Psoas muscle (tissue), 8 donors: ENCODE measurements around the gene SLC41A3. TPM values are rescaled to one million over a fixed set of nuclear protein-coding genes. Genes with fewer than 3 reads are reported as not detected.
A peak's percentile ranks its signal among the peaks of the same experiment; 100 is the strongest.

Experiments used
- ATAC-seq, 4 donors: fragments of 200-7000 bp; cut with Tn5 transposase; one replicate each; pipeline ENCODE4 v1.9.1; 2020; ENCODE audit warnings: moderate library complexity in 3 of 4, mild to moderate bottlenecking in 2 of 4
- DNase-seq, 2 donors: peaks; one replicate each; pipeline ENCODE4 v3.0.0-alpha.2; 2020
- H3K27ac ChIP-seq: fragments of 200-600 bp; one replicate; pipeline ENCODE4 v1.8.0; 2022
- H3K27me3 ChIP-seq, 3 donors: fragments of 200-600 bp in 1 of 3; one replicate each; pipeline versions ENCODE4 v1.6.1 to v1.8.0; 2013 to 2022; ENCODE audit warnings: low read length in 2 of 3, mild to moderate bottlenecking in 2 of 3, moderate library complexity in 1 of 3; ENCODE audit not compliant: insufficient read depth in 3 of 3
- H3K36me3 ChIP-seq, 2 donors: fragments of 200-600 bp in 1 of 2; one replicate each; pipeline versions ENCODE4 v1.6.1 to v1.8.0; 2013 to 2022; ENCODE audit warnings: low read depth in 1 of 2, mild to moderate bottlenecking in 1 of 2, moderate library complexity in 1 of 2; ENCODE audit not compliant: insufficient read depth in 1 of 2
- H3K4me1 ChIP-seq: fragments of 200-600 bp; one replicate; pipeline ENCODE4 v1.8.0; 2022
- H3K4me3 ChIP-seq: fragments of 200-600 bp; one replicate; pipeline ENCODE4 v1.8.0; 2022; ENCODE audit warnings: mild to moderate bottlenecking
- H3K9me3 ChIP-seq: fragments of 200-600 bp; one replicate; pipeline ENCODE4 v1.8.0; 2022
- WGBS, 3 donors: extraction: QIAGEN DNeasy Blood & Tissue Kit; methylation state at CpG; one replicate each; pipeline versions ENCODE4 v1.1.6 to v1.1.7; 2013; 5-methylcytosine and 5-hydroxymethylcytosine counted together
- intact Hi-C, 2 donors: fragments of 100-400 bp; cut with DNase I; formaldehyde crosslinking; loops; one replicate each; pipeline versions ENCODE4 v1.11.0 to v1.14.2; 2022
- long read RNA-seq, 2 donors: library from polyadenylated mRNA; unstranded; transcript quantifications; one replicate each; pipeline ENCODE4 v2.0.0, GENCODE V29; 2021
- polyA plus RNA-seq, 3 donors: library from polyadenylated mRNA; stranded (reverse); fragments of 200-250 nt; gene quantifications; one replicate each; pipeline ENCODE4 v1.2.3, GENCODE V29; 2013
- total RNA-seq, 4 donors: library from RNA; stranded (reverse); fragmentation: NEBNext Ultra II Directional in 2 of 4; extraction: Animal tissue kit (Norgen Biotek cat#: 25700) in 2 of 4; gene quantifications; one replicate each; pipeline versions ENCODE4 v1.2.1 to v1.2.4, GENCODE V29; 2021 to 2023
- TF ChIP-seq, protein P1 (sequence below): fragments of 200-600 bp; IDR thresholded peaks from one replicate; pipeline ENCODE4 v1.8.0; 2022; ENCODE audit warnings: antibody characterized with exemption
- donor health status: healthy with polysubstance abuse.
- donor health status: DM: no; HTN: no; CAD: no; lungs with moderate emphysema.
- donor health status: Bipolar disorder and iron deficiency.
- donor health status: healthy.
- donor health status: DM: yes; HTN: yes; CAD: no.
- donor health status: DM: no; HTN: no; CAD: no.
- donor health status: DM: no; HTN: no; CAD: no.
- donor health status: DM: yes; HTN: yes; CAD: no.

SLC41A3 gene
- 10 to 100 TPM; 37.5 to 58.9 (median 45.3) TPM for total RNA-seq
- 10 to 100 TPM; 28.7 to 36.9 (median 34.7) TPM for polyA plus RNA-seq
- long read RNA-seq, donor 1, transcript SLC41A3-201 (12 exons, 1,797 nt): minor isoform, 11 of 62 reads
- long read RNA-seq, donor 1, transcript SLC41A3-203 (11 exons, 2,169 nt): major isoform, 26 of 62 reads
- long read RNA-seq, donor 1, partial matches to known transcripts: 15 of 62 reads
- long read RNA-seq, donor 1, other reads (novel, unspliced or antisense): 9 of 62 reads
- long read RNA-seq, donor 2, transcript SLC41A3-203 (11 exons, 2,169 nt): major isoform, 55 of 90 reads
- long read RNA-seq, donor 2, transcript SLC41A3-201 (12 exons, 1,797 nt): minor isoform, 6 of 90 reads
- long read RNA-seq, donor 2, partial matches to known transcripts: 17 of 90 reads
- long read RNA-seq, donor 2, other reads (novel, unspliced or antisense): 11 of 90 reads

DNA sequence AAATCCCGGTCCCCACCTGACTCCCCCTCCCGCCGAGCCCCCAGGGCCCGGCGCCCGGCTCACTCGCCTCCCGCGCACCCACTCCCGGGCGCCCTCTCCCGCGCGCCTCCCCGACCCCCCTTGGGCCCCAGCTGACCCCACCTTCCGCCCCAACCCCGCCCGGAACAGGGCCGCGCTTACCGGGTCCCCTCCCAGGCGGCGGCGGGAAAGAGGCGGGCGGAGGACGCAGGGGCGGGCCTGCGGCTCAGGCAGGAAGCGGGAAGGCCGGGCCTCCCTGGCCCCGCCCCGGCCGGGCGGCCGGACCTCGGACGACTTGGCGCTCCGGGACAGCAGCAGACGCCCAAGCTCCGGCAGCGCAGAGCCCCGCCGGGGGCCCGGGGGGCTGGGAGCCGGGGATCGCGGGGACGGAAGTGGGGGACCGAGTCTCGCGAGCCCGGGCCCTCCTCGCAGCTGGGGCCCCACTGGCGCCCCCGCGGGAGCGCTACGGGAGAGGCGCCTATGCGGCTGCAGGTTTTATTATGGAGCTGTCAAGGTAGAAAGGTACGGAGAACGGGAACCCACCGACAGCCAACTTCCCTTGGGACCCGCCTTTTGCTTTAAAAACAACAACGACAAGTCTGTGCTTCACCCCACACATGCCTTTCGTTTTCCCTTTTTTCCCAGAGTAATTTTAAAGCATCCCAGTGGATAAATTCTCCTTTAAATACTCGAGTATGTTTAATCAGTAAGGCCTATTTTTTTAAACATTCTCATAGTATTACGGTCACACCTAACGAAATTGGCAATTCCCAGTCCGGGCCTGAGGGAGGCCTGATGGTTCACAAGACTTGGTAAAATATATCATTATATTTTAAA lies at the start of gene SLC41A3:
Gene SLC41A3 (minus strand): TSS at position 212 of the 855 bp plus-strand sequence. CDS start 15,905 bp downstream, outside the sequence.
- Histone ChIP-seq H3K27ac (peak within 1 kb of the TSS; percentile 97), H3K4me1 (peaks cover 17% of the 10 kb centered on the region), H3K27me3 (no peaks in the 10 kb centered on the region), H3K9me3 (no peaks in the 10 kb centered on the region), H3K36me3 (no peaks in the 10 kb centered on the region), H3K4me3 (peak within 1 kb of the TSS; percentile 83)
- intact Hi-C loops: loop anchor here in 1 of 2 donors (5.0 kb wide), 1 partner anchor 92 kb away; no protein-coding TSS in a partner anchor
- TF ChIP-seq, protein P1, sequence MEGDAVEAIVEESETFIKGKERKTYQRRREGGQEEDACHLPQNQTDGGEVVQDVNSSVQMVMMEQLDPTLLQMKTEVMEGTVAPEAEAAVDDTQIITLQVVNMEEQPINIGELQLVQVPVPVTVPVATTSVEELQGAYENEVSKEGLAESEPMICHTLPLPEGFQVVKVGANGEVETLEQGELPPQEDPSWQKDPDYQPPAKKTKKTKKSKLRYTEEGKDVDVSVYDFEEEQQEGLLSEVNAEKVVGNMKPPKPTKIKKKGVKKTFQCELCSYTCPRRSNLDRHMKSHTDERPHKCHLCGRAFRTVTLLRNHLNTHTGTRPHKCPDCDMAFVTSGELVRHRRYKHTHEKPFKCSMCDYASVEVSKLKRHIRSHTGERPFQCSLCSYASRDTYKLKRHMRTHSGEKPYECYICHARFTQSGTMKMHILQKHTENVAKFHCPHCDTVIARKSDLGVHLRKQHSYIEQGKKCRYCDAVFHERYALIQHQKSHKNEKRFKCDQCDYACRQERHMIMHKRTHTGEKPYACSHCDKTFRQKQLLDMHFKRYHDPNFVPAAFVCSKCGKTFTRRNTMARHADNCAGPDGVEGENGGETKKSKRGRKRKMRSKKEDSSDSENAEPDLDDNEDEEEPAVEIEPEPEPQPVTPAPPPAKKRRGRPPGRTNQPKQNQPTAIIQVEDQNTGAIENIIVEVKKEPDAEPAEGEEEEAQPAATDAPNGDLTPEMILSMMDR: peak; percentile 49
- peak; percentile 76 to 82 (median 78) for ATAC-seq
- WGBS, 3 donors: 0 to 1% (median 0%) methylated on average over 54 to 72 of the region's 72 CpGs
- peak; percentile 92 to 93 for DNase-seq

DNA sequence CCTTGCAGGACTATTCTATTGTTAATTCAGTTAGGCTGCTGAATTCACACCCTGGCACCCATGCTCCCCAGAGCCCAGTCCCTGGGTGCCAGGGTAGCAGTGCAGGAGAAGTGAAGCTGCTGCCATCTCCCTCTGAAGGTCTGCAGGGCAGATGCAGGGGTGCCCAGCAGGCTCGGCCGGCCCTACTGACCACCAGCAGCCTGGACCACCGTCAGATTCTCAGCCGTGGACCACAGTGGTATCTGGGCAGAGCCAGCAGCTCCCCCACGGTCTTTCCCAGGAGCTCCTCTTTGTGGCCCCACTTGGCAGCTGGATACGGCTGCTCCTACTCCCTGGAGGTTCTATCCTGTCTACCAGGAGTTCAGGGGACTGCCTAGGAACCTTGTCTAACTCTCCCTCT lies 49.7 kb upstream of the SLC41A3 start:
- no peak for ATAC-seq
- WGBS, 3 donors: 58 to 68% (median 62%) methylated on average over 6 of the region's 6 CpGs
- DNase-seq: peak; percentile 8 to 23
- intact Hi-C loops: loop anchor here (2.0 to 5.0 kb wide), 4 partner anchors 63 to 259 kb away; partner anchors contain the start of gene CFAP100 (in 2 of the 2)
- Histone ChIP-seq H3K27ac (no peak overlapping the region), H3K4me3 (no peak overlapping the region), H3K4me1 (peaks cover 3% of the 10 kb centered on the region), H3K27me3 (no peaks in the 10 kb centered on the region), H3K36me3 (peaks cover 0 to 63% of the 10 kb centered on the region in 2 donors), H3K9me3 (no peaks in the 10 kb centered on the region)
- TF ChIP-seq, protein P1: no peak

DNA sequence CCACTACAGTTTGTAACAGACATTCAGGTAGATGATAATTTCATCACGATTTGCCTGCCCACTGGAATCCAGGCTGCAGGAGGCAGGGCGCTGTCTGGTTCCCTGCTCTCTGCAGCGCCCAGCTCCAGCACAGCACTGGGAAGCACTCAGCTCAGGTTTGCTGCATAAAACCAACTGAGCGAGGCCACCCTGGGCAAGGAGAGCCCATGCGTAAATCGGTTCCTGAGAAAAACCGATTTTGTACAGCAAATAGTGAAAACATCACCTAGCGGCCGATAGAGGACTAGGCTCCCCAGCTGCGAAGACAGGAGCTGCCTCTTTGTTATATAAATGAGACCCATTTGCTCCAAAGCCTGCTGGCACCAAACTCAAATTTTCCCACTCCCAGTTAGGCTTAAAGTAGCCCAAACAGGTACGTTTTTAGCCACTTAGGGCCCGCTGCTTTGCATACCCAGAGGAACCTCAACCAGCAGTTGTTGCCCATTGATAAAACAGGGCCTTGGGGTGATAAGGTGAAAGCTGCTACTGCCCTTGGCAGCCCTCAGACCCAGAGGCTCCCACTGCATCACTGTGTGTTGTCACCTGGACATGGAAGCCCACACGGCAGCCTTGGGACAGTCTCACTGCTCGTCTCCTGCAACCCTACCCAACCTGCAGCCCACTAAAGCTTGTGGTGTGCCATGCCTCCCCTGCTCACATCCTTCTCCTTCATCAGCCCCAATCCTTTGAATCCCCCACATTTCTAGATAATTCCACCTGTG lies 49.0 kb upstream of the SLC41A3 start:
- 70 to 82% (median 80%) methylated on average over 14 of the region's 14 CpGs for WGBS, 3 donors
- H3K9me3 ChIP-seq: no peaks in the 10 kb centered on the region
- peak; percentile 4 to 37 for DNase-seq
- no peaks in the 10 kb centered on the region for H3K27me3 ChIP-seq
- TF ChIP-seq, protein P1: no peak
- peaks cover 0 to 56% of the 10 kb centered on the region in 2 donors for H3K36me3 ChIP-seq
- no peak for ATAC-seq
- H3K4me3 ChIP-seq: no peak overlapping the region
- no peak overlapping the region for H3K27ac ChIP-seq
- intact Hi-C loops: loop anchor here (5.0 kb wide), 2 partner anchors 79 to 259 kb away; partner anchors contain the start of gene CFAP100 (in 2 of the 2)
- H3K4me1 ChIP-seq: peaks cover 3% of the 10 kb centered on the region
